T-cell (primary cell): Measurements from ENCODE around the gene KIAA0513. TPM values are rescaled to one million over a fixed set of nuclear protein-coding genes. Genes with fewer than 3 reads are reported as not detected.

Experiments used
- ATAC-seq, 4 experiments: fragments of 200-7000 bp in 3 of 4; fragments of 150-1000 bp in 1 of 4; cut with Tn5 transposase; replicated peaks in 1 of 4; 1 replicate in 3 of 4; 2 replicates in 1 of 4; pipeline ENCODE4 v1.10.0; 2021; ENCODE audit warnings: moderate library complexity in 3 of 4, mild to moderate bottlenecking in 2 of 4, moderate number of reproducible peaks in 1 of 4
- CTCF ChIA-PET, 2 donors: fragments of 300-600 bp; sonication (Branson Sonifier 250); formaldehyde crosslinking; loops; one replicate each; lab custom pipeline; 2022; ENCODE audit warnings: antibody characterized with exemption in 2 of 2; lab: Charles Lee
- POLR2A ChIA-PET, 2 donors: fragments of 300-600 bp; sonication (Branson Sonifier 250); formaldehyde crosslinking; loops; one replicate each; lab custom pipeline; 2022; ENCODE audit warnings: antibody characterized with exemption in 2 of 2; lab: Charles Lee
- DNase-seq, 35 experiments: peaks; one replicate each; pipeline versions ENCODE4 v3.0.0 to v3.0.0-alpha.2; 2013 to 2023
- H3K27ac ChIP-seq: one replicate; pipeline ENCODE4 v1.5.1; 2013; ENCODE audit warnings: low read length
- H3K27me3 ChIP-seq, 2 experiments: replicated peaks in 1 of 2; 1 replicate in 1 of 2; 2 replicates in 1 of 2; pipeline versions ENCODE4 v1.6.1 to v1.7.0; 2013; ENCODE audit warnings: low read length in 1 of 2, mixed read lengths in 1 of 2; ENCODE audit not compliant: control insufficient read depth in 2 of 2, insufficient read depth in 2 of 2; ENCODE audit errors: extremely low read depth in 1 of 2
- H3K36me3 ChIP-seq, 2 donors: 1 replicate in 1 of 2; 2 replicates in 1 of 2; pipeline versions ENCODE4 v1.6.1 to v1.7.0; 2013; ENCODE audit warnings: low read length in 1 of 2; ENCODE audit not compliant: control insufficient read depth in 2 of 2, insufficient read depth in 1 of 2; ENCODE audit errors: extremely low read depth in 1 of 2
- H3K4me1 ChIP-seq, 2 experiments: 1 replicate in 1 of 2; 2 replicates in 1 of 2; pipeline versions ENCODE4 v1.6.1 to v1.7.0; 2013; ENCODE audit warnings: low read length in 2 of 2, mixed read lengths in 1 of 2; ENCODE audit not compliant: insufficient read depth in 2 of 2, control insufficient read depth in 1 of 2; ENCODE audit errors: extremely low read depth in 1 of 2
- H3K4me3 ChIP-seq, 2 donors: 1 replicate in 1 of 2; 2 replicates in 1 of 2; pipeline versions ENCODE4 v1.5.1 to v1.7.0; 2013; ENCODE audit warnings: mild to moderate bottlenecking in 2 of 2, low read length in 1 of 2, moderate library complexity in 1 of 2; ENCODE audit not compliant: control insufficient read depth in 1 of 2; ENCODE audit errors: extremely low read depth in 1 of 2
- H3K9me3 ChIP-seq: 2 replicates; pipeline ENCODE4 v1.7.0; 2013
- H3K27ac Mint-ChIP-seq, 2 donors: one replicate each; pipeline ENCODE4 v1.8.0; 2020 to 2021; ENCODE audit warnings: mild to moderate bottlenecking in 2 of 2, mixed read lengths in 2 of 2
- H3K27me3 Mint-ChIP-seq, 2 donors: one replicate each; pipeline ENCODE4 v1.8.0; 2021 to 2022; ENCODE audit warnings: mixed read lengths in 2 of 2
- H3K36me3 Mint-ChIP-seq: one replicate; pipeline ENCODE4 v1.8.0; 2021; ENCODE audit warnings: mixed read lengths
- H3K4me1 Mint-ChIP-seq, 3 donors: one replicate each; pipeline ENCODE4 v1.8.0; 2020 to 2022; ENCODE audit warnings: mixed read lengths in 3 of 3, mild to moderate bottlenecking in 1 of 3
- H3K4me3 Mint-ChIP-seq, 3 donors: one replicate each; pipeline ENCODE4 v1.8.0; 2020 to 2022; ENCODE audit warnings: mild to moderate bottlenecking in 3 of 3, mixed read lengths in 3 of 3, moderate library complexity in 3 of 3
- H3K9me3 Mint-ChIP-seq, 3 donors: one replicate each; pipeline ENCODE4 v1.8.0; 2020 to 2022; ENCODE audit warnings: mixed read lengths in 3 of 3
- WGBS: methylation state at CpG from one replicate; pipeline ENCODE4 v1.1.5; 2013; ENCODE audit warnings: missing lambda C conversion rate; ENCODE audit not compliant: insufficient coverage; 5-methylcytosine and 5-hydroxymethylcytosine counted together
- total RNA-seq, 35 experiments: library from RNA in 6 of 35; stranded (reverse) in 6 of 35; fragments of 120-200 nt in 1 of 35; gene quantifications; one replicate each; pipeline versions ENCODE4 v1.2.1 to v1.2.4 and lab custom pipeline; 2013 to 2026

Gene KIAA0513
- total RNA-seq, 5 donors from 2014 or later (not counting 1 experiment from before 2014, with no cell fraction given): 9.2 to 19.7 (median 17.2) TPM

DNA sequence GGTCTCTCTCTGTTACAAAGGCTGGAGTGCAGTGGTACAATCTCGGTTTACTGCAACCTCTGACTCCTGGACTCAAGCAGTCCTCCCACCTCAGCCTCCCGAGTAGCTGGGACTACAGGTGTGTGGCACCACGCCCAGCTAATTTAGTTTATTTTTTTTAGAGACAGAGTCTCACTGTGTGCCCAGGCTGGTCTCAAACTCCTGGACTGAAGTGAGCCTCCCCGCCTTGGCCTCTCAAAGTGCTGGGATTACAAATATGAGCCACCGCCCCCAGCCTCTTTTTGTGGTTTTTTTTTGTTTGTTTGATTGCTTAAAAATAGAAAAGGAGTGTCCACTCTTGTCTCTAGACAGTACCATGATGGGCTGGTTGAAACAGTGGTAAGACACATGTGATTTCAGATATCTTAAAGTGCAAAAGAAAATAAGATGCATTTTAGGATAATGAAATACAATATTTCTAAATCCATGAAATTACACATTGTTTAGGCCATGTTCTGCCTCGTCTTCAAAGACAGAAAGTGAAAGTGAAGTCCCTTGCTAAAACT lies 27.4 kb downstream of the KIAA0513 start:
- peaks cover 0 to 2% of the 10 kb centered on the region in 2 donors for H3K36me3 ChIP-seq
- H3K27ac ChIP-seq: peak overlapping the region; percentile 92
- Mint-ChIP-seq H3K4me3 (peak overlapping the region; percentile 61 to 75 (median 69)), H3K36me3 (no peaks in the 10 kb centered on the region), H3K27me3 (no peaks in the 10 kb centered on the region), H3K9me3 (no peaks in the 10 kb centered on the region), H3K27ac (peak overlapping the region; percentile 95 to 97), H3K4me1 (peaks cover 40 to 47% (median 42%) of the 10 kb centered on the region in 3 donors)
- peak overlapping the region; percentile 34 to 60 for H3K4me3 ChIP-seq
- ATAC-seq (no peak), DNase-seq (no peak)
- no peaks in the 10 kb centered on the region for H3K27me3 ChIP-seq
- WGBS: 33% methylated on average over 2 of the region's 6 CpGs
- ChIA-PET CTCF (interaction anchor here in 1 of 2 donors (0.8 to 1.9 kb wide), 2 partner anchors 28 to 31 kb away, joined by 3 to 6 read pairs; no protein-coding TSS in a partner anchor), POLR2A (interaction anchor here (0.7 to 1.3 kb wide), 3 partner anchors 18 to 502 kb away, joined by 3 to 9 read pairs (median 8); partner anchors contain the start of gene ZDHHC7 (in 1 of the 2))
- H3K4me1 ChIP-seq: peaks cover 20 to 41% of the 10 kb centered on the region in 2 experiments
- H3K9me3 ChIP-seq: no peaks in the 10 kb centered on the region

GRCh38 chr16:85055493-85056210 lies 28.1 kb downstream of the KIAA0513 start:
- POLR2A ChIA-PET: interaction anchor here in 1 of 2 donors (1.0 to 1.3 kb wide), 2 partner anchors 44 to 501 kb away, joined by 3 to 8 read pairs; partner anchors contain the start of gene ZDHHC7
- Mint-ChIP-seq H3K4me1 (peaks cover 40 to 45% (median 40%) of the 10 kb centered on the region in 3 donors), H3K9me3 (no peaks in the 10 kb centered on the region), H3K4me3 (peak overlapping the region; percentile 61 to 75 (median 69)), H3K36me3 (no peaks in the 10 kb centered on the region), H3K27ac (peak overlapping the region; percentile 95 to 97), H3K27me3 (no peaks in the 10 kb centered on the region)
- H3K27ac ChIP-seq: peak overlapping the region; percentile 92
- ATAC-seq: peak; percentile 93 to 95 (median 94)
- H3K27me3 ChIP-seq: no peaks in the 10 kb centered on the region
- H3K4me1 ChIP-seq: peaks cover 18 to 41% of the 10 kb centered on the region in 2 experiments
- DNase-seq: peak; percentile 49 to 92 (median 70)
- no peaks in the 10 kb centered on the region for H3K9me3 ChIP-seq
- CTCF ChIA-PET: interaction anchor here in 1 of 2 donors (0.8 to 1.9 kb wide), 2 partner anchors 29 to 31 kb away, joined by 3 to 6 read pairs; no protein-coding TSS in a partner anchor
- H3K4me3 ChIP-seq: peak overlapping the region; percentile 34 to 60
- 0% methylated on average over 1 of the region's 14 CpGs for WGBS
- H3K36me3 ChIP-seq: peaks cover 0 to 2% of the 10 kb centered on the region in 2 donors

DNA sequence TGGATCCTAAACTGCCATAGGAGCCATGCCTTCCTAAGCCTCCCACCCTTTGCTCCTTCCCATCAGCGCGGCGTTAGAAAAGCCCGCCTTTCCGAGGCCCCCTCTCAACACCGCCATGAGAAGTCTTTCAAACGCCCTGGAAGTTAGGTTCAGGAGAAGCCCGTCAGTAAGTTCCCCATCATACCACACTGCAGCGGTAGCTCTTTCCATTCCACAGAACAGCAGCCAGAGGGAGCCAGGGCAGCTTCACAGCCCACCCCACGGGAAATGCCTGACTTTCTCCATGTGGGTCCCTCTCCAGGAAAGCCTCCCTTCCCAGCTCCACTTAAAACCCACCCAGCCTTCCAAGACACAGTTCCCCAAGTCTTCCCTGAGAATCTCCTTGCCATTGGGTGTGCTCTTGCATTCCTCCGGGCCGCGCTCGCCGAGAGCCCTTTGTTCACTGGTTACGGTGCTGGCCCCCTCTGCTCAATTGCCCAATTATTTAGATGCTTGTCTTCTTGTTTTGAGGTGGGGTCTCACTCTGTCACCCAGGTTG lies 28.7 kb downstream of the KIAA0513 start:
- ATAC-seq (no peak), DNase-seq (peak in 1 of 35 experiments; percentile 45)
- H3K27me3 ChIP-seq: no peaks in the 10 kb centered on the region
- CTCF ChIA-PET: interaction anchor here in 1 of 2 donors (1.9 kb wide), 1 partner anchor 30 kb away, joined by 6 read pairs; no protein-coding TSS in a partner anchor
- H3K27ac ChIP-seq: peak overlapping the region; percentile 92
- H3K4me1 ChIP-seq: peaks cover 18 to 43% of the 10 kb centered on the region in 2 experiments
- peaks cover 41 to 45% (median 43%) of the 10 kb centered on the region in 3 donors for H3K4me1 Mint-ChIP-seq
- peak overlapping the region; percentile 34 to 60 for H3K4me3 ChIP-seq
- POLR2A ChIA-PET: interaction anchor here in 1 of 2 donors (0.6 to 1.3 kb wide), 2 partner anchors 45 to 48 kb away, joined by 4 to 8 read pairs; partner anchors contain the start of gene ZDHHC7
- H3K9me3 ChIP-seq: no peaks in the 10 kb centered on the region
- 83% methylated on average over 15 of the region's 16 CpGs for WGBS
- H3K36me3 ChIP-seq: peaks cover 0 to 2% of the 10 kb centered on the region in 2 donors
- no peaks in the 10 kb centered on the region for H3K9me3 Mint-ChIP-seq
- peak overlapping the region; percentile 95 to 97 for H3K27ac Mint-ChIP-seq
- no peaks in the 10 kb centered on the region for H3K27me3 Mint-ChIP-seq
- peak overlapping the region; percentile 61 to 75 (median 69) for H3K4me3 Mint-ChIP-seq
- H3K36me3 Mint-ChIP-seq: peaks cover 2% of the 10 kb centered on the region

DNA sequence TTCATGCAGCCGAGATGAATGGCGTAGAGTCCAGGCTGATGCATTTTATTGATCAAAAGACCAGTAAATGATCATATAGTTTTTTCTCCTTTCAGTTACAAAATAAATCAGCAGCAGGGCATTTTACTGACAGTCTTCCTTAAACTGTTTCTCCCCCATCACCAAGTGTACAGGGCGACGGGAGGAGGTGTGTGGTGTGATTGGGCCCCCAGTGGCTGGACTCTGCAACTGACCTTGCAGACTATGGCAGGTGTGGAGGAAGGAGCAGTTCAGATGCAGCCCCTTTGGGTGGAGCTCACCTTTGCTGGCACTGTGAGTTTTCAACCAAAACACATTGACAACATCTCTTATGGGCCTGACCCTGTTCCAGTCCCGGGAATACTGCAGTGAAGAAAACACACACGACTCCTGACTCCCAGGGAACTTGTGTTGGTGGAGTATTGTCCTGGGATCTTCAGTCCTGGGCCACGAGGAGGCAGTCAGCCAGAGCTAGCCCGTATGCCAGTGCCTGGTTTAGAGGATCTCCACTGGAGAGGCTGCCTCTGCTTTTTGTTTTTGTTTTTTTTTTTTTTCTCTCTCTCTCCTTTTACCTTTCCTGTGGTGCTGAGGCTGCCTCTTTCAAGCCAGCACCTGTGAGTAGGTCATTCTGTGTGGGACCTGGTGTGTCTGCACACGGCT lies 29.8 kb downstream of the KIAA0513 start:
- ATAC-seq (no peak), DNase-seq (no peak)
- ChIA-PET CTCF (interaction anchor here in 1 of 2 donors (1.9 kb wide), 1 partner anchor 29 kb away, joined by 6 read pairs; no protein-coding TSS in a partner anchor), POLR2A (interaction anchor here in 1 of 2 donors (0.7 kb wide), 1 partner anchor 694 kb away, joined by 3 read pairs; no protein-coding TSS in a partner anchor)
- no peaks in the 10 kb centered on the region for H3K9me3 Mint-ChIP-seq
- peaks cover 0 to 2% of the 10 kb centered on the region in 2 donors for H3K36me3 ChIP-seq
- no peaks in the 10 kb centered on the region for H3K9me3 ChIP-seq
- peak overlapping the region in 2 of 3 donors; percentile 17 to 69 for H3K4me3 Mint-ChIP-seq
- H3K27ac ChIP-seq: peak overlapping the region; percentile 92
- H3K4me3 ChIP-seq: no peak overlapping the region
- H3K27ac Mint-ChIP-seq: peak overlapping the region; percentile 95 to 97
- H3K27me3 ChIP-seq: no peaks in the 10 kb centered on the region
- WGBS: 93% methylated on average over 3 of the region's 9 CpGs
- peaks cover 7% of the 10 kb centered on the region for H3K36me3 Mint-ChIP-seq
- no peaks in the 10 kb centered on the region for H3K27me3 Mint-ChIP-seq
- H3K4me1 ChIP-seq: peaks cover 18 to 53% of the 10 kb centered on the region in 2 experiments
- peaks cover 47 to 52% (median 52%) of the 10 kb centered on the region in 3 donors for H3K4me1 Mint-ChIP-seq

- H3K36me3 Mint-ChIP-seq: peaks cover 7% of the 10 kb centered on the region
- H3K36me3 ChIP-seq: no peaks in the 10 kb centered on the region
- ATAC-seq (no peak), DNase-seq (no peak)
- H3K27ac ChIP-seq: peak overlapping the region; percentile 92
- CTCF ChIA-PET: no interaction called here
- 89% methylated on average over 6 of the region's 7 CpGs for WGBS
- H3K4me3 Mint-ChIP-seq: peak overlapping the region in 1 of 3 donors; percentile 69
- POLR2A ChIA-PET: interaction anchor here in 1 of 2 donors (0.7 kb wide), 1 partner anchor 695 kb away, joined by 3 read pairs; no protein-coding TSS in a partner anchor
- H3K27ac Mint-ChIP-seq: peak overlapping the region; percentile 95 to 97
- peaks cover 18 to 58% of the 10 kb centered on the region in 2 experiments for H3K4me1 ChIP-seq
- H3K9me3 Mint-ChIP-seq: no peaks in the 10 kb centered on the region
- H3K9me3 ChIP-seq: no peaks in the 10 kb centered on the region
- no peak overlapping the region for H3K4me3 ChIP-seq
- no peaks in the 10 kb centered on the region for H3K27me3 ChIP-seq
- H3K4me1 Mint-ChIP-seq: peaks cover 47 to 56% (median 53%) of the 10 kb centered on the region in 3 donors
- no peaks in the 10 kb centered on the region for H3K27me3 Mint-ChIP-seq
These were observed 30.4 kb downstream of the KIAA0513 start for GRCh38 chr16:85057948-85058347.
